Muscle layer of duodenum (tissue), 2 donors: Measurements from ENCODE around the gene ALKBH4.
"Not testable (repeated sequence)": the region's sequence is repeated elsewhere in the genome, so short reads cannot be mapped to it uniquely, and the experiment has no call there.

Experiments used
- H3K27ac ChIP-seq: one replicate; pipeline ENCODE4 v1.7.0; 2013; ENCODE audit warnings: mild to moderate bottlenecking, low read length
- H3K27me3 ChIP-seq: one replicate; pipeline ENCODE4 v1.7.0; 2013; ENCODE audit warnings: low read depth, mild to moderate bottlenecking, control low read depth, low read length
- H3K36me3 ChIP-seq, 2 donors: one replicate each; pipeline ENCODE4 v1.7.0; 2013; ENCODE audit warnings: low read length in 2 of 2, control low read depth in 1 of 2, mild to moderate bottlenecking in 1 of 2; ENCODE audit not compliant: insufficient read depth in 2 of 2, control insufficient read depth in 1 of 2
- H3K4me1 ChIP-seq, 2 donors: one replicate each; pipeline ENCODE4 v1.7.0; 2013; ENCODE audit warnings: low read length in 2 of 2, mild to moderate bottlenecking in 2 of 2, control low read depth in 1 of 2, moderate library complexity in 1 of 2; ENCODE audit not compliant: insufficient read depth in 2 of 2, control insufficient read depth in 1 of 2
- H3K4me3 ChIP-seq, 2 donors: one replicate each; pipeline ENCODE4 v1.7.0; 2013; ENCODE audit warnings: low read length in 2 of 2, low read depth in 1 of 2, mild to moderate bottlenecking in 1 of 2
- H3K9me3 ChIP-seq, 2 donors: one replicate each; pipeline ENCODE4 v1.7.0; 2013; ENCODE audit warnings: low read length in 2 of 2, control low read depth in 1 of 2, mild to moderate bottlenecking in 1 of 2; ENCODE audit not compliant: control insufficient read depth in 1 of 2
- donor health status: healthy.

The ALKBH4 gene

DNA sequence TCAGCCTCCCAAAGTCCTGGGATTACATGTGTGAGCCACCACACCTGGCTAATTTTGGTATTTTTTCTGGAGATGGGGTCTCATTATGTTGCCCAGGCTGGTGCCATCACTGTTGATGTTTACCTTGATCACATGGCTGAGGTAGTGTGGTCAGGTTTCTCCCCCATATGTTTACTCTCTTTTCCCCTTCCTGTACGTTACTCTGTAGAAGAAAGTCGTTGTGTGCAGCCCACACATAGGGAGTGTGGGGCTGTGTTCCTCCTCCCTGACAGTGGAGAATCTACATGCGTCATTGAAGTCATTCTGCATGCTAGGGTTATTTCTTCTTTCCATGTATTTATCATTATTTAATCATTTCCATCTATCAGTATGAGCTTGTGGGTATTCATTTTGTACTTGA lies 47.6 kb downstream of the ALKBH4 start:
- H3K36me3 ChIP-seq = peaks cover 31 to 37% of the 10 kb centered on the region in 2 donors
- H3K27ac ChIP-seq = no peak overlapping the region

DNA sequence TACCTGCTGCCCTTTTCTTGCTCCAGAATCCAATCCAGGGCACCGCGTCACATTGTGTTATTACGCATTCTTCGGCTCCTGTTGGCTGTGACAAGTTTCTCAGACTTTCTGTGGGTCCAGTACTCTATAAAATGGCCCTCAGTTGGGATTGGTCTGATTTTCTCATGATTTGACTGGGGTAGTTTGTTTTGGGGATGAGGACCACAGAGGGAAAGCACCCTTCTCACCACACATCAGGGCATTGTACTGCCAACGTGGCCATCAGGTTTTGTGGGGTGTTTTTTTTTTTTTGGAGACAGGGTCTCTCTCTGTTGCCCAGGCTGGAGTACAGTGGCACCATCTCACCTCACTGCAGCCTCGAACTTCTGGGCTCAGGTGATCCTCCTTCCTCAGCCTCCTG lies 48.3 kb downstream of the ALKBH4 start:
- H3K4me3 ChIP-seq = no peak overlapping the region
- peaks cover 31 to 34% of the 10 kb centered on the region in 2 donors for H3K36me3 ChIP-seq
- no peaks in the 10 kb centered on the region for H3K27me3 ChIP-seq
- no peak overlapping the region for H3K27ac ChIP-seq
- H3K4me1 ChIP-seq = peaks cover 0 to 10% of the 10 kb centered on the region in 2 donors
- no peaks in the 10 kb centered on the region for H3K9me3 ChIP-seq

More for the DNA sequence above, 47.6 kb downstream of the ALKBH4 start:
- peaks cover 0 to 10% of the 10 kb centered on the region in 2 donors for H3K4me1 ChIP-seq
- H3K27me3 ChIP-seq = no peaks in the 10 kb centered on the region
- H3K9me3 ChIP-seq = no peaks in the 10 kb centered on the region
- no peak overlapping the region for H3K4me3 ChIP-seq

- Histone ChIP-seq H3K27me3 (no peaks in the 10 kb centered on the region), H3K36me3 (peaks cover 28 to 41% of the 10 kb centered on the region in 2 donors), H3K9me3 (no peaks in the 10 kb centered on the region), H3K4me3 (no peak overlapping the region), H3K4me1 (peaks cover 0 to 10% of the 10 kb centered on the region in 2 donors), H3K27ac (no peak overlapping the region)
These were observed 48.9 kb downstream of the ALKBH4 start for GRCh38 chr7:102415685-102416225.

- Histone ChIP-seq H3K27me3 (no peaks in the 10 kb centered on the region), H3K9me3 (no peaks in the 10 kb centered on the region), H3K27ac (no peak overlapping the region), H3K4me1 (peaks cover 0 to 10% of the 10 kb centered on the region in 2 donors), H3K36me3 (peaks cover 28 to 51% of the 10 kb centered on the region in 2 donors), H3K4me3 (no peak overlapping the region)
These were observed 51.1 kb downstream of the ALKBH4 start for GRCh38 chr7:102413611-102414010.

DNA sequence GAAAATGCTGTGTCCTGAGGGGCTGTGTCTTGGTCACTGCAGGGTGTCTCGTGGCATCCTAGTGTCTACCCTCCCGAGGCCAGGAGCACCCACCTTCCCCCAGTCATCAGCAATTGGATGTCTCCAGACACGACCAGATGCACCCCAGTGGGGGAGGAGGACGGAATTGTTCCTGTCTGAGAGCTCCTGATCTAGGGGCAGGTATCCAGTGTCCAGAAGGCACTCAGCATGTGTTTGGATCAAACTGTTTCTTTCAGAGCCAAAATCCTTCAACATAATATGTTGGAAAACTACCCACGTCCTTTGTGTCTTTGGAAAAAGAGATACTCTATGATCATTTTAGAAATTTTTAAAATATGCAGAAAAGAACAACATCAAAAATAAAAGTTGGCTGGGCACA lies 51.6 kb downstream of the ALKBH4 start:
- H3K27ac ChIP-seq = no peak overlapping the region

DNA sequence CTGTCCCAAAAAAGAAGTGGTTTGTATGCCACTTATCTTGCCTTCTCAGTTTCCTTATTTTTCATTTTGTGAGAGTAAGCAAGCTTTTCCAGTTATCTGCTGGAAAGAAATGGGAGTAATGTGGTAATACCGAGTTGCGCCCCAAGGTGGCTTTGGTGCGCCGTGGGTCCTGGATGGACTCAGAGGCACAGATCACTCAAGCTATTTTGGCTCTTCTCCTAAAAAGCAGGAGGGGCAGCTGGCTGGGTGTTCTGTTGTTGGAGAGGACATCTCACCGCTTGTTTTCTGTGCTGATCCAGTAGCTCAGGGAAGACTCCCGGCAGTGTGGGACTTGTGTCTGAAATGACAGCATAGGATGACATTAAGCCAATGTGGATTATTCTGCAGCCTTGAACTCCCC lies 52.1 kb downstream of the ALKBH4 start:
- H3K4me3 ChIP-seq = no peak overlapping the region
- H3K27me3 ChIP-seq = no peaks in the 10 kb centered on the region
- H3K27ac ChIP-seq = no peak overlapping the region
- H3K4me1 ChIP-seq = peaks cover 0 to 10% of the 10 kb centered on the region in 2 donors
- H3K9me3 ChIP-seq = no peaks in the 10 kb centered on the region
- H3K36me3 ChIP-seq = peaks cover 35 to 56% of the 10 kb centered on the region in 2 donors

More for the DNA sequence above, 51.6 kb downstream of the ALKBH4 start:
- Histone ChIP-seq H3K27me3 (no peaks in the 10 kb centered on the region), H3K9me3 (no peaks in the 10 kb centered on the region), H3K4me1 (peaks cover 0 to 10% of the 10 kb centered on the region in 2 donors), H3K4me3 (no peak overlapping the region), H3K36me3 (peaks cover 29 to 51% of the 10 kb centered on the region in 2 donors)

GRCh38 chr7:102410918-102411317 lies 53.7 kb downstream of the ALKBH4 start:
- no peak overlapping the region for H3K27ac ChIP-seq
- peaks cover 0 to 10% of the 10 kb centered on the region in 2 donors for H3K4me1 ChIP-seq
- no peaks in the 10 kb centered on the region for H3K9me3 ChIP-seq
- H3K27me3 ChIP-seq = no peaks in the 10 kb centered on the region
- peaks cover 31 to 62% of the 10 kb centered on the region in 2 donors for H3K36me3 ChIP-seq
- H3K4me3 ChIP-seq = no peak overlapping the region

- H3K4me3 ChIP-seq = no peak overlapping the region
- no peaks in the 10 kb centered on the region for H3K9me3 ChIP-seq
- no peaks in the 10 kb centered on the region for H3K27me3 ChIP-seq
- no peak overlapping the region for H3K27ac ChIP-seq
- peaks cover 0 to 10% of the 10 kb centered on the region in 2 donors for H3K4me1 ChIP-seq
- H3K36me3 ChIP-seq = peaks cover 35 to 61% of the 10 kb centered on the region in 2 donors
These were observed 54.5 kb downstream of the ALKBH4 start for GRCh38 chr7:102410123-102410522.

GRCh38 chr7:102409340-102409739 lies 55.3 kb downstream of the ALKBH4 start:
- Histone ChIP-seq H3K9me3 (no peaks in the 10 kb centered on the region), H3K36me3 (peaks cover 36 to 61% of the 10 kb centered on the region in 2 donors), H3K27me3 (no peaks in the 10 kb centered on the region), H3K27ac (no peak overlapping the region), H3K4me1 (peaks cover 0 to 10% of the 10 kb centered on the region in 2 donors), H3K4me3 (no peak overlapping the region)

DNA sequence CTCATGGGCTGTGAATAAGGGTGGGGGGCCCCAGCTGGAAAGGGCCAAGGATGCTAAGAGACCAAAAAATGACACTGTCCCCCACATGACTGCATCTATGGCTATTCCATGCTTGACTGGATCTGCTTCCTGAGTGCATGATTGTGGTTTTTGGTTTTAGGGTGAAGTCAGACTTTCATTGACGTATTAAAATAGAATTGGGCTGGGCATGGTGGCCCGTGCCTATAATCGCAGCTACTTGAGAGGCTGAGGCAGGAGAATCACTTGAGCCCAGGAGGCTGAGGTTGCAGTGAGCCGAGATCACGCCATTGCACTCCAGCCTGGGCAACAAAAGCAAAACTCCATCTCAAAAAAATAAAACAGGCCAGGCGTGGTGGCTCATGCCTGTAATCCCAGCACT lies 56.1 kb downstream of the ALKBH4 start:
- not testable (repeated sequence) for H3K27ac ChIP-seq, H3K4me3 ChIP-seq, H3K9me3 ChIP-seq, H3K27me3 ChIP-seq
- Histone ChIP-seq H3K4me1 (peaks cover 0 to 16% of the 10 kb centered on the region in 2 donors), H3K36me3 (peaks cover 36 to 61% of the 10 kb centered on the region in 2 donors)

DNA sequence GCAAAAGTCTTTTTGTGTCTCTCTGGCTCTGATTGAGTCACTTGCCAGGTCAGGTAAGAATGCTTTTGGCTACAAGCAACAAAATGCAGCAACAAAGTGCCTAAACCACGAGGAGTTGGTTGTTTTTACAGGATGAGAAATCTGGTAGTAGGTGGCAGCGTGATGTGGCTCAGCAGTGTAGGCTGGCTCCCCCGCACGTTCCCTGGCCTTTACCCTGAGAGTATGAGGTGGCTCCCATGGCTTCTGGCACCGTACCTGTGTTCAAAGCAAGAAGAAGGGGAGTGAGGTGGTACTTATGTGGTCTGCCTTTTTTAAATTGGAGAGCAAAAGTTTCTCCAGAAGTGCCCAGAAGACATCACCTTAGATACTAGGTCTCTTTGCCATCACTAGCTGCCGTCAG lies 56.8 kb downstream of the ALKBH4 start:
- peaks cover 0 to 14% of the 10 kb centered on the region in 2 donors for H3K4me1 ChIP-seq
- no peaks in the 10 kb centered on the region for H3K9me3 ChIP-seq
- no peaks in the 10 kb centered on the region for H3K27me3 ChIP-seq
- H3K36me3 ChIP-seq = peaks cover 36 to 67% of the 10 kb centered on the region in 2 donors
- no peak overlapping the region for H3K27ac ChIP-seq
- no peak overlapping the region for H3K4me3 ChIP-seq
